Activated CD4-positive, alpha-beta T cell treated with anti-CD3 and anti-CD28 coated beads, Interleukin-2, amount 50 U/mL, for 48 hours (primary cell): ENCODE data around the gene ZG16B.

ENCODE experiments used
- DNase-seq, 2 experiments: peaks; one replicate each; pipeline ENCODE4 v3.0.0-alpha.2; 2020

The ZG16B gene, protein sequence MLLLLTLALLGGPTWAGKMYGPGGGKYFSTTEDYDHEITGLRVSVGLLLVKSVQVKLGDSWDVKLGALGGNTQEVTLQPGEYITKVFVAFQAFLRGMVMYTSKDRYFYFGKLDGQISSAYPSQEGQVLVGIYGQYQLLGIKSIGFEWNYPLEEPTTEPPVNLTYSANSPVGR

DNA sequence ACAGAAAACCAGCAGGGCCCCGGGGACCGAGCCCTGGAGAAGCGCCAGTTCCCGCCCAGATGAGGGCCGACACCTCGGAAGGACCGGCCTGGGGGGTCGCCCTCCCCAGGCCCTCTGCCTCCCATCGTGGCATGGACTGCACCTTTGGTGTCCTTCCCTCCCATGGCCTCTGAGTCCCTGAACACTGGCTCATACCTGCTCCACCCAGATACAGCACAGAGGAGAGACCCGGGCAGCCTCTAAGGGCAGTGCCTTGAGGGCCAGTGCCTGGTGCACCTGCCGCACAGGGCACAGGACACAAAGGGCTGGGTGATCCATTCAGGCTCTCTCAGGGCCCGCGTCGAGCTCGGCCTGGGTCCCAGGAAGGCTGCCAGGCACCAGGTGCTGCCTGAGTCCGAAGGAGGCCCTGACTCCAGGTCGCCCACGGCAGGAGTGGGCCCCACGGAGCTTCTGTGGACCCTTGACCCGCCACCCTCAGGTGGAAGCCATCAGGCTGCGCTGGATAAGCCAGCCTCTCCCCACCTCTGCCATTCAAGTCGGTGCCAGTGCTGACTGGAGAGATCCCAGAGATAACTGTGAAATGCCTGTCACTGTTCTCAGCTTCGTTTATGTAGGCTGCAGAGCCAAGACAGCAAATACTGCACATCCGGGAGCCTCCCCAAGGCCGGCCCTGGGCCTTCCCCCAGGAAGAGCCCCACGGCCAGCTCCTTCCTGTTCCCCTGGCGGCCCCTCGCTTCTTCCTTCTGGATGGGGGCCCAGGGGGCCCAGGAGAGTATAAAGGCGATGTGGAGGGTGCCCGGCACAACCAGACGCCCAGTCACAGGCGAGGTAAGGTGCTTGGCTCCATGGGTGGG lies at the start of gene ZG16B:
Gene ZG16B, plus strand, starts transcription at position 803 of the 854 bp plus-strand sequence. CDS start 139 bp downstream, outside the sequence.
- no peak for DNase-seq

DNA sequence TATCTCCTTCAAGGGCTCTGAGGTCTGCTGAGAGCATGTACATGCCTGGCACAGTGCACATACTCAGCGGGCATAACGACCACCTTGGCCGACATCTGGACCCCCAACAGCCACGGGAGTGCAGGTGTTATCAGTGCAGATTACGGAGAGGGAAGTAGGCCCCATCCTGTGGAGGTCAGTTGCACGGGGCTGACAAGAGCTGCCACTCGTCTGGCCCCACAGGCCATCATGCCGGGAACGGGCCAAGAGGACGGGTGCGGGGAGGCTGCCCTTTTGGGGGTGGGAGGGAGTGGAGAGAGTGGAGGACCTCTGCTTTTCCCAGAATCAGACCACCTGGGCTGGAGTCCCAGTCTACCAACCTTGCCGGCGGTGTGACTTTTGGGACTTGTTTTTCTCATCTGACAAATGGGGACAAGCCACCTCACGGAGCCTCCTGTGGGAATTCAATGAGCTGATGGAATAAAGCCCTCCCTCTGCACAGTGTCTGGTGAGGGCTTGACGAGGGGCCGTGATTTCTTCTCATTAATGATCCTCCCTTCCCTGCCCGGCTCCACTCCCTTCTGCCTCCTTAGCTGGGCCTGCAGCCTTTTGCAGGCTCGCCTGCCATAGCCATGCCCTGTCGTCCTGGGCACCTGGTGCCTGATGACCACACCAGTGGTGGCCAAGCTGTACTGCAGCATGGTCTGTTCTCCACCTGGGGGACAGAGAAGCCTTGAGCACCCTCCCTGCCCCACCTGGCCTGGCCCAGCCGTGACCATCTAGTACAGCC lies 47.3 kb upstream of the ZG16B start:
- DNase-seq = no peak

- DNase-seq = no peak
Measured at GRCh38 chr16:2783581-2784357, 46.3 kb upstream of the ZG16B start.

DNA sequence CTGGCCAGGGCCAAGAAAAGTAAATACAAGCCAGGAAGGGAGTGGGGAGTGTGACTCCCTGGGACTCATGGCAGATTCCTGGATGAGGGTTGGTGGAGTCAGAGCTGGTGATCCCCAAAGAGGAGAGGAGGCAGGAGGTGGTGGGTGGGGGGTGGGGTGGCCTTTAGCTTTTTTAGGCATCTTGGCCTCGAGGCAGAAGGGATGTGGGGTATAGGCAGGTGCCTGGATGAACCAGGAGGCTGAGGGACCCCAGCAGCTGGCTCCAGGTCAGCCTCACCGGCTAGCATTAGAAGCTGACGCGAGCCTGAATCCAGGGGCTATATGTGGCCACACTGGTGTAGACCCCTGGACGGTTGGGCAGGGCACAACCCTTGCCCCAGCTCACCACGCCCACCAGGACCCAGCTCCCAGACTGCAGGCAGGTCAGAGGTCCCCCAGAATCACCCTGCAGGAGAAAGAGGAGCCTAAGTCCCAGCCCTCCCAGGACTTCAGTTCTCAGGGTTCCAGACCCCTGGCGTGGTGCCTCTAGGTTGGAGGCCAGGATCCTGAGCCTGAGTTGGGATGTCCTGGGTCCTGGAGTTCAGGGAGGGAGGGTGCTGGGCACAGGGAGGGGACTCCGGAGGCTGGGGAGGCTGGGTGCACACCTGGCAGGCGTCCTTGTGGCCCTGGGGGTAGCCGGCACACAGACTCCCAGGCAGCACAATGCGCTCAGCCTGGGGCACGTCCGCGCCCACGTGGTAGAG lies 45.6 kb upstream of the ZG16B start:
- DNase-seq = peak in 1 of 2 experiments; percentile 2

DNA sequence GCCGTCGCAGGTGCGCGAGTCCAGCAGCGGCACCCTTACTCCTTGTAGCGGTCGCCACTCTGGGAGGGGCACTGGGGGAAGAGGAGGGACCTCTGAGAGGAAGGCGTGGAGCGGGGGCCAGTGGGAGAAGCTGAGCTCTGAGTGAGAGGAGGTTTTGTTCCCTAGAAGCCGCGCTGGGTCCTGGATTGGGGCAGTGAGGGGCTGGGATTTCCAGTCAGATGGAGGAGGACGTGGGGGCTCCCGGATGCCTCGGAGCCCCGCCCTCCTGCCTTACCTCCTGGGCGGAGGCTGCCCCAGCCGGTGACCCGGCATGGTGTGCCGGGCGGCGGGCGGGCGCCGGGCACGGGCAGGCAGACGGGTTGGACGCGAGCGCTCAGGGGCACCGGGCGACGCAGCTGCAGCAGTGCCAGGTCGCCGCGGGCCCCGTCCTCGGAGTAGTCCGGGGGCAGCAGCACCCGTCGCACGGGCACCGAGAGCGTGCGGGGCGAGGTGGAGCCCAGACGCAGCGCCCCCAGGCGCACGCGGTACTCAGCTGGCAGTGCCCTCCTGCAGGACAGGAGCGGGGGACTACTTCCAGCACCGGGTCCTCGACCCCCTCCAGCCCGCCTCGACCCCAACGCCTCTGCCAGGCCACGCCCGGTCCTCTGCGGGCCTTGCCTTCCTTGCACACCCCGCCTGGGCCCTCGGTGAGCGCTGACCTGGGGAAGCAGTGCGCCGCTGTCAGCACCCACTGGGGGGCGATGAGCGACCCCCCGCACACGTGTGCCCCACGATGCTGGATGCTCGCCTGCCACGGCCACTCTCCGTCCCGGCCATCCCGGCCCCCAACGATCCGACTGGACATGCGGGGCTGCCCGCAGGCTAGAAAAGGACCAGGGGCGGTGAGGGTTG lies 44.8 kb upstream of the ZG16B start:
- DNase-seq = peak; percentile 48 to 57

GRCh38 chr16:2786061-2786825 lies 43.9 kb upstream of the ZG16B start:
- no peak for DNase-seq

DNA sequence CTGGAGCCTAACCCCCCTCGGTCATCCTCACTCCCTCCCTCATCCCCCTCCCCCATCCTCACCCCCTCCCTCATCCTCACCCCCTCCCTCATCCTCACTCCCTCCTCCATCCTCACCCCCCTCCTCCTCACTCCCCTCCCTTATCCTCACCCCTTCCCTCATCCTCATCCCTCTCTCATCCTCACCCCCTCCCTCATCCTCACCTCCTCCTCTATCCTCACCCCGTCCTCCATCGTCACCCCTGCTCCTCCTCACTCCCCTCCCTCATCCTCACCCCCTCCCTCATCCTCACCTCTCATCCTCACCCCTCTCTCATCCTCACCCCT lies 43.3 kb upstream of the ZG16B start:
- no peak for DNase-seq

GRCh38 chr16:2787406-2787805 lies 42.7 kb upstream of the ZG16B start, which contains the start of gene PRSS33:
Gene PRSS33, minus strand, starts transcription at chr16:2787560. Its CDS starts 1,013 bp downstream, at chr16:2786547.
- no peak for DNase-seq

DNA sequence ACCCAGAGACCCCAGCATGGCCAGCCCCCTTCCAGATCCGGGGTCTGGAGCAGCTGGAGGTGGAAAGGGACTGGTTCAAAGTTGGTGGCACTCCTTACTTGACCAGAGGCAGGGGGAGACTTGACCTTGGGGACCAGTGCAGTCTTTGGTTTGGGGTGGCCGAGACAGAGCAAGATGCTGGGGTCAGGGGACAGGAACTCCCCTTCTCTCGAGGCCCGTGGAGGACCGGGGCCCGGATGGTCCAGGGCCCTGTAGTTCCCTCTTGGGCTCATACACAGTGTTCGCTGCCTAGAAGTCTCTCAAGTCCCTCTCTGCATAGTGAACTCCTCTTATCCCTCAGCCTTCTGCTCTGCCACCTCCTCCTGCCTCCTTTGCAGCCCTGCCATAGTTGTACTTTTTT lies 42.1 kb upstream of the ZG16B start:
- DNase-seq = no peak

DNA sequence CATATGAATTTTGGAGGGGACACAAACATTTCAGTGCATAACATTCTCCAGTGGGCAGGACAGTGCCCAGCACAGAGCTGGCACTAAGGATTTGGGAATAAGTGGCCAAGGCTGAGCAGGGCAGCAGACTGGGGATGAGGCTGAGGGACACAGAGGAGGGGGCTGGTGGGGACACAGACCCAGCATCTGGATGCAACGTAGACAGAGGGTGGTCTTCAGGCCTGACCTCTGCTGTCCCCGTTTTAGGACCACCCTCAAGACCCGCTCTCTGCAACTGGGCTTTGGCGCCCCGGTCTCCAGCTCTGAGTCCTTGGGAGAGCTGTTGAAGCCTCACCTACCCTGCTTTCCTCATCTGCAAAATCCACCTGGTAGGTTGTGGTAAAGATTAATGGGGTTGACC lies 39.5 kb upstream of the ZG16B start:
- DNase-seq = no peak

DNA sequence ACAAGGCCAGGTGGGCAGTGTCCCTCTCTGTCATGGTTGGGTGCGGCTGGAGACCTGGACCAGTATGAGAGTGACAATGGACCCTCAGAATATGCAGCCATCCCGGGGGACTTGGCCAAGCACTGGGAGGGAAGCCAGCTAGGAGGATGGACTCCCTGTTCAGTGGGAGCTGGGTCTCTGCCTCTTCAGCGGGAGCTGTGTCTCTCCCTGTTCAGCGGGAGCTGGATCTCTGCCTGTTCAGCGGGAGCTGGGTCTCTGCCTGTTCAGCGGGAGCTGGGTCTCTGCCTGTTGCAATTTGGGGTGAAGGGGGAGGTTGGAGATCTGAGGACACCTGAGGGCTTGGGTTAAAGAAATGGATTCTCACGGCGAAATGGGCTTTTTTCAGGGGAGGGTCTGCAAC lies 38.9 kb upstream of the ZG16B start:
- DNase-seq = no peak

DNA sequence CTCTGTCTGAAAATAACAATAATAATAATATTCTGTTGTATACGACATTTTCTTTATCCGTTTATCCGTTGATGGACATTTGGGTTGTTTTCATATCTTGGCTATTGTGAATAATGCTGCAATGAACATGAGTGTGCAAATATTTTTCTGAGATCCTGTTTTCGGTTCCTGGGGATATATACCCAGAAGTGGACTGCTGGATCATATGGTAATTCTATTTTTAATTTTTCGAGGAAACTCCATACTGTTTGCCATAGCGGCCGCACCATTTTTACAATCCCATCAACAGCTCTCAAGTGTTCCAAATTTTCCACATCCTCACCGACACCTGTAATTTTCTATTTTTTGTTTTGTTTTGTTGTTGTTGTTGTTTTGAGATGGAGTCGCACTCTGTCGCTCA lies 37.2 kb upstream of the ZG16B start:
- no peak for DNase-seq

DNA sequence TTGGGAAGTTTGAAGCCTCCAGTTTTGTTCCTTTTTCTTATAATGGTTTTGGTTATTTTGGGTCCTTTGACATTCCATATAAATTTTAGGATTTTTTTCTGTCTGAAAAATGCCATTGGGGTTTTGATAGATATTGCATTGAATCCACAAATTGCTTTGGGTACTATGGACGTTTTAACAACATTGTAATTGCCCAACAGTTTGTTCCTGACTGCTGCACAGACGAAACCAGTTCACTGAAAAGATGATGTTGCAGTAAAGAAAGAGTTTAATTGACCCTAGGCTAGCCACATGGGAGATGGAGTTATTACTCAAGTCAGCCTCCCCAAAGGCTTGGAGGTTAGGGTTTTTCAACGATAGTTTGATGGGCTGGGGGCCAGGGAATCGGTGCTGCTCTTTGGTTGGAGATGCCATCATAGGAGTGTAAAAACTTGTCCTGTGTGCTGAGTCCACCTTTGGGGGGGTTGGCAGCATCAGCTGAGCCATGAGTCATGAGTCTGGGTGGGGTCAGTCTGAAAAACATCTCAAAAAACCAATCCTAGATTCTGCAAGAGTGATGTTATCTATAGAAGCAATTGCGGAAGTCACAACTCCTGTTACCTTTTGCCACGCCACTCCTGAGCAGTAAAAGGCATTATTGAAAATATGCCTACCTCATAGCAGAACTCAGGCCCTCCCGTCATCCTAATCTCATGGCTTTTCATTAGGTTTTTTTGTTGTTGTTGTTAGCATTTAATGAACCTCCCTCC lies 34.5 kb upstream of the ZG16B start:
- DNase-seq = no peak

DNA sequence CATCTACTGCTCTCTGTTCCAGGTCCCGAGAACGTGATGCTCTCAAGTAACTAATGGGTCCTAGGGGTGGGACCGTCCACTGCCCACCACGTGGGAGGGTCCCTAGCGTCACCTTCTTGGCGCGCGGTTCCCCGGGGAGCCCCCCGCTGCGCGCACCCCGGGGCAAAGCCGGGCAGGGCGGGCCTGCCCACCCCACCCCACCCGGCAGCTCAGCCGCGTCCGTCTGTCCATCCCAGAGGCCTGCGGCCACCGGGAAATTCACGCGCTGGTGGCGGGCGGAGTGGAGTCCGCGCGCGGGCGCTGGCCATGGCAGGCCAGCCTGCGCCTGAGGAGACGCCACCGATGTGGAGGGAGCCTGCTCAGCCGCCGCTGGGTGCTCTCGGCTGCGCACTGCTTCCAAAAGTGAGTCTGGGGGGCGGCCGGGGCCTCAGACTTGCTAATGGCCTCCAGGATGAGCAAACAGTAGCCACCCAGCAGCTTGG lies 31.3 kb upstream of the ZG16B start:
- no peak for DNase-seq

DNA sequence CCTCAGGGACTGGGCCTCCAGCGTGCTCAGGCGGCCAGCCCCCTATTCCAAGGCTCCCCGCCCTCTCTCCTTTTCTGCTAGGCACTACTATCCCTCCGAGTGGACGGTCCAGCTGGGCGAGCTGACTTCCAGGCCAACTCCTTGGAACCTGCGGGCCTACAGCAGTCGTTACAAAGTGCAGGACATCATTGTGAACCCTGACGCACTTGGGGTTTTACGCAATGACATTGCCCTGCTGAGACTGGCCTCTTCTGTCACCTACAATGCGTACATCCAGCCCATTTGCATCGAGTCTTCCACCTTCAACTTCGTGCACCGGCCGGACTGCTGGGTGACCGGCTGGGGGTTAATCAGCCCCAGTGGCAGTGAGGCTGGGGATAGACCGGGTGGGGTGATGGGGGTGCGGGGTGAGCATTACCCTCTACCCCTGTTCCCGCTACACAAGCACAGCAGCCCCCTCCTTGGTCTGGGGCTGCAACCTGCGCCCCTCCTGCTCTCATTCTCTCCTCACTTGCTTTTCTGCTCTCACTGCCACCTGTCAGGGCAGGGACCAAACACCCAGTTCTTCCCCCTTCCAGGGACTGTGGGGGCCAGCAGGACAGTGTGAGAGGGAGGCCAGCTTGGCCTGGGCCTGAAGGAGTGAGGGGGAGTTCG lies 30.8 kb upstream of the ZG16B start:
- no peak for DNase-seq

- no peak for DNase-seq
Measured at GRCh38 chr16:2799859-2800226, 30.3 kb upstream of the ZG16B start.

GRCh38 chr16:2803545-2804195 lies 26.4 kb upstream of the ZG16B start:
- no peak for DNase-seq

GRCh38 chr16:2804728-2805127 lies 25.4 kb upstream of the ZG16B start:
- no peak for DNase-seq
